Mesenchymal stem cell (in vitro differentiated cells and primary cell): ENCODE measurements around the gene TSC22D1.
A peak's percentile ranks its signal among the peaks of the same experiment; 100 is the strongest.

Source experiments
- DNase-seq: peaks from one replicate; pipeline ENCODE4 v3.0.0-alpha.2; 2013
- H2AFZ ChIP-seq: one replicate; pipeline ENCODE4 v1.6.1; 2013; ENCODE audit warnings: low read depth, mild to moderate bottlenecking, control low read depth, inconsistent platforms, low read length, moderate library complexity
- H2AK5ac ChIP-seq: 2 replicates; pipeline ENCODE4 v1.6.1; 2013; ENCODE audit warnings: low read length, moderate library complexity, mild to moderate bottlenecking, inconsistent platforms; ENCODE audit not compliant: severe bottlenecking
- H2BK120ac ChIP-seq: one replicate; pipeline ENCODE4 v1.6.1; 2013; ENCODE audit warnings: low read depth, mild to moderate bottlenecking, inconsistent platforms, low read length, moderate library complexity
- H2BK12ac ChIP-seq, 2 experiments: one replicate each; pipeline ENCODE4 v1.6.1; 2013; ENCODE audit warnings: inconsistent platforms in 2 of 2, low read length in 2 of 2, mild to moderate bottlenecking in 2 of 2, moderate library complexity in 2 of 2, control low read depth in 1 of 2
- H2BK15ac ChIP-seq: one replicate; pipeline ENCODE4 v1.6.1; 2013; ENCODE audit warnings: mild to moderate bottlenecking, low read depth, inconsistent platforms; ENCODE audit not compliant: poor library complexity, severe bottlenecking
- H2BK5ac ChIP-seq: 2 replicates; pipeline ENCODE4 v1.6.1; 2013; ENCODE audit warnings: low read depth, mild to moderate bottlenecking, low read length, control low read depth, inconsistent platforms; ENCODE audit not compliant: poor library complexity, severe bottlenecking
- H3K14ac ChIP-seq, 2 experiments: one replicate each; pipeline ENCODE4 v1.6.1; 2013; ENCODE audit warnings: inconsistent platforms in 2 of 2, low read length in 2 of 2, control low read depth in 1 of 2, mild to moderate bottlenecking in 1 of 2, moderate library complexity in 1 of 2
- H3K18ac ChIP-seq, 2 experiments: one replicate each; pipeline ENCODE4 v1.6.1; 2013; ENCODE audit warnings: inconsistent platforms in 2 of 2, low read length in 2 of 2, control low read depth in 1 of 2, low read depth in 1 of 2, mild to moderate bottlenecking in 1 of 2
- H3K23ac ChIP-seq, 2 experiments: one replicate each; pipeline ENCODE4 v1.6.1; 2013; ENCODE audit warnings: inconsistent platforms in 2 of 2, low read length in 2 of 2, mild to moderate bottlenecking in 2 of 2, moderate library complexity in 2 of 2, control low read depth in 1 of 2
- H3K27ac ChIP-seq: 2 replicates; pipeline ENCODE4 v1.5.1; 2013; ENCODE audit warnings: mild to moderate bottlenecking, moderate library complexity, low read length, control low read depth, inconsistent platforms; ENCODE audit not compliant: poor library complexity, severe bottlenecking
- H3K27me3 ChIP-seq, 2 experiments: 2 replicates each; pipeline versions ENCODE4 v1.6.1 to v1.7.0; 2013; ENCODE audit warnings: low read length in 2 of 2, mild to moderate bottlenecking in 2 of 2, moderate library complexity in 2 of 2, control low read depth in 1 of 2, inconsistent platforms in 1 of 2; ENCODE audit not compliant: control insufficient read depth in 1 of 2, insufficient read depth in 1 of 2
- H3K36me3 ChIP-seq, 2 experiments: 2 replicates each; pipeline versions ENCODE4 v1.6.1 to v1.7.0; 2013; ENCODE audit warnings: low read length in 2 of 2, control low read depth in 1 of 2, inconsistent platforms in 1 of 2, low read depth in 1 of 2, mild to moderate bottlenecking in 1 of 2; ENCODE audit not compliant: insufficient read depth in 2 of 2, control insufficient read depth in 1 of 2
- H3K4ac ChIP-seq, 2 experiments: one replicate each; pipeline ENCODE4 v1.6.1; 2013; ENCODE audit warnings: inconsistent platforms in 2 of 2, low read length in 2 of 2, mild to moderate bottlenecking in 2 of 2, moderate library complexity in 2 of 2, control low read depth in 1 of 2, low read depth in 1 of 2
- H3K4me1 ChIP-seq: 2 replicates; pipeline ENCODE4 v1.6.1; 2013; ENCODE audit warnings: low read depth, low read length, control low read depth; ENCODE audit not compliant: control insufficient read depth, insufficient read depth
- H3K4me2 ChIP-seq: 2 replicates; pipeline ENCODE4 v1.6.1; 2013; ENCODE audit warnings: low read length, mild to moderate bottlenecking, inconsistent platforms; ENCODE audit not compliant: poor library complexity, severe bottlenecking
- H3K4me3 ChIP-seq, 2 experiments: 2 replicates each; pipeline versions ENCODE4 v1.5.1 to v1.7.0; 2013; ENCODE audit warnings: low read length in 2 of 2, mild to moderate bottlenecking in 2 of 2, control low read depth in 1 of 2, low read depth in 1 of 2; ENCODE audit not compliant: insufficient read depth in 1 of 2
- H3K79me1 ChIP-seq: replicated peaks from 2 replicates; pipeline ENCODE4 v1.6.1; 2013; ENCODE audit warnings: mild to moderate bottlenecking, control low read depth, low read length, inconsistent platforms; ENCODE audit not compliant: poor library complexity, severe bottlenecking
- H3K9ac ChIP-seq: 2 replicates; pipeline ENCODE4 v1.7.0; 2013; ENCODE audit warnings: mild to moderate bottlenecking, low read length, moderate library complexity
- H3K9me3 ChIP-seq: 2 replicates; pipeline ENCODE4 v1.7.0; 2013; ENCODE audit warnings: mild to moderate bottlenecking, low read length; ENCODE audit not compliant: control insufficient read depth
- H4K8ac ChIP-seq: one replicate; pipeline ENCODE4 v1.6.1; 2013; ENCODE audit warnings: inconsistent platforms, mild to moderate bottlenecking, low read length, moderate library complexity
- H4K91ac ChIP-seq: one replicate; pipeline ENCODE4 v1.6.1; 2013; ENCODE audit warnings: mild to moderate bottlenecking, low read length, inconsistent platforms
- WGBS: methylation state at CpG from one replicate; pipeline ENCODE4 v1.1.7; 2013; ENCODE audit warnings: mixed read lengths; 5-methylcytosine and 5-hydroxymethylcytosine counted together

TSC22D1 gene

DNA sequence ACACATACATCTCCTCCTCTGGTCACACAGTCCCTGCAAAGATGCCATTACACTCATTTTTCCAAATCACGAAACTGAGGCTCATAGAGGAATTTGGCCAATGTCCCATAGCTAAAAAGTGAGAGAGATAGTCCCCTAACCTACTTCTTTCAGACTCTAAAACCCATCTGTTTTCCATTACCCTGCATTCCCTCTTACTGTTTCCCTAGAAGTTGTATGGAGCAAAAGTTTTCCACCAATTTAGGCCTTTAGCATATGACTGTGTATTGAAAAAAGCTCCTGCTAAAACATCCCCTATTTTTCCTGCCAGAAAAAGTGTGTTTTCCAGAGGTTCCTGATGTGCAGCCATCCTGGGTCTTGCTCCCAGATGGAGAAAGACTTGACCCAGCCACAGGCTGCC, 186.3 kb downstream of the TSC22D1 start:
- Histone ChIP-seq H3K27me3 (no peaks in the 10 kb centered on the region), H3K36me3 (peaks cover 5 to 7% of the 10 kb centered on the region in 2 experiments), H2BK12ac (no peak overlapping the region), H4K8ac (no peak overlapping the region), H3K4me2 (no peak overlapping the region), H2AFZ (no peak overlapping the region), H2AK5ac (no peak overlapping the region), H3K18ac (no peak overlapping the region), H4K91ac (no peak overlapping the region), H2BK5ac (no peak overlapping the region), H3K9ac (no peak overlapping the region), H2BK15ac (no peak overlapping the region), H2BK120ac (no peak overlapping the region), H3K9me3 (no peaks in the 10 kb centered on the region), H3K79me1 (peaks cover 2% of the 10 kb centered on the region), H3K4me3 (no peak overlapping the region), H3K4ac (no peak overlapping the region), H3K14ac (no peak overlapping the region), H3K23ac (no peak overlapping the region), H3K27ac (no peak overlapping the region), H3K4me1 (peaks cover 2% of the 10 kb centered on the region)
- 100% methylated on average over 1 of the region's 1 CpG for WGBS
- no peak for DNase-seq

GRCh38 chr13:44389060-44389666, 187.0 kb downstream of the TSC22D1 start:
- Histone ChIP-seq H4K8ac (no peak overlapping the region), H2BK5ac (no peak overlapping the region), H3K79me1 (peaks cover 2% of the 10 kb centered on the region), H3K18ac (peak overlapping the region in 1 of 2 experiments; percentile 10), H3K27ac (no peak overlapping the region), H2AK5ac (no peak overlapping the region), H3K9me3 (no peaks in the 10 kb centered on the region), H2BK15ac (no peak overlapping the region), H3K4ac (no peak overlapping the region), H3K23ac (no peak overlapping the region), H3K4me1 (peaks cover 2% of the 10 kb centered on the region), H2AFZ (no peak overlapping the region), H3K27me3 (no peaks in the 10 kb centered on the region), H3K14ac (no peak overlapping the region), H4K91ac (no peak overlapping the region), H3K4me3 (no peak overlapping the region), H3K9ac (no peak overlapping the region), H2BK12ac (no peak overlapping the region), H3K36me3 (peaks cover 5 to 7% of the 10 kb centered on the region in 2 experiments), H3K4me2 (no peak overlapping the region), H2BK120ac (no peak overlapping the region)
- no peak for DNase-seq
- 89% methylated on average over 4 of the region's 4 CpGs for WGBS

- Histone ChIP-seq H2BK12ac (peak overlapping the region in 1 of 2 experiments; percentile 1), H3K4ac (peak overlapping the region in 1 of 2 experiments; percentile 50)
- WGBS, result 33% methylated on average over 6 of the region's 7 CpGs
Measured at GRCh38 chr13:44388427-44389059, 187.6 kb downstream of the TSC22D1 start.

DNA sequence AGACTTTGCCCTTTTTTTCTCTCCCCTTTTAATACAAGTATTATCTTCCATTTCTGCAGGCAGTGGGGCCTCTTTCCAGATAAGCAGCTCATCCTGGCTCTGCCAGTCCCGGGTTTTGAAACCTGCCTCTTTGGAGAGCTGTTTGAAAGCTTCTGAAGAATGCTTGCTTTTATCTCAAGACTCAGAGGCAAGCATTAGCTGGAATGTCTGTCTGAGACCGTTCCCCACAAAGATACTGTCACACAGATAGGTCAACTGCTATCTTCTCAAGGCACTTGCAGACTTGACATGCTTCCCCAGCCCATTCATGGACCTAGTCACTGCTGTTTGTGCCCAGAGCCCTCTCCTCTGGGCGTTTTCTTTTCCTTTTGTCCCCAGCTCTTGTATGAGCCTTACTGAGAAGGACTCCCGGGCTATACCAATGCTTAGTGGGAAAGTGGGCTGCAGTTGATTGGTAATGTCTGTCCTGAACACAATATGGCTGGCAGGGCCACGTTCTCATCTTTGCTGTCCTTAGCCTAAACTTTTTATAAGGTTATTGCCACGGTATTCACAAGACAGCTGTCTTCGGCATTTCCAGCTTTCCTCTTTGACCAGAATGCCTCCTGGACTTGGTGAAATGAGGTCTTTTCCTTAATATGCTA, 189.1 kb downstream of the TSC22D1 start:
- H2BK15ac ChIP-seq, result no peak overlapping the region
- H2BK12ac ChIP-seq, result peak overlapping the region in 1 of 2 experiments; percentile 70
- H2AK5ac ChIP-seq, result no peak overlapping the region
- H2AFZ ChIP-seq, result no peak overlapping the region
- H3K4me1 ChIP-seq, result no peaks in the 10 kb centered on the region
- H4K91ac ChIP-seq, result no peak overlapping the region
- no peak overlapping the region for H3K4ac ChIP-seq
- 68% methylated on average over 7 of the region's 7 CpGs for WGBS
- no peaks in the 10 kb centered on the region for H3K27me3 ChIP-seq
- no peak overlapping the region for H2BK120ac ChIP-seq
- H3K23ac ChIP-seq, result no peak overlapping the region
- H3K79me1 ChIP-seq, result peaks cover 2% of the 10 kb centered on the region
- H3K14ac ChIP-seq, result no peak overlapping the region
- peaks cover 7% of the 10 kb centered on the region in 2 experiments for H3K36me3 ChIP-seq
- no peaks in the 10 kb centered on the region for H3K9me3 ChIP-seq
- H3K4me2 ChIP-seq, result no peak overlapping the region
- no peak overlapping the region for H3K9ac ChIP-seq
- no peak overlapping the region for H3K27ac ChIP-seq
- no peak overlapping the region for H2BK5ac ChIP-seq
- peak overlapping the region in 1 of 2 experiments; percentile 34 for H3K18ac ChIP-seq
- DNase-seq, result no peak
- H4K8ac ChIP-seq, result peak overlapping the region; percentile 71
- H3K4me3 ChIP-seq, result no peak overlapping the region

More at GRCh38 chr13:44388427-44389059, 187.6 kb downstream of the TSC22D1 start:
- H2BK120ac ChIP-seq, result no peak overlapping the region
- no peak overlapping the region for H2BK5ac ChIP-seq
- no peak for DNase-seq
- no peak overlapping the region for H3K4me3 ChIP-seq
- no peak overlapping the region for H3K27ac ChIP-seq
- H2AK5ac ChIP-seq, result peak overlapping the region; percentile 69
- H3K9me3 ChIP-seq, result no peaks in the 10 kb centered on the region
- peaks cover 7% of the 10 kb centered on the region in 2 experiments for H3K36me3 ChIP-seq
- H3K4me2 ChIP-seq, result no peak overlapping the region
- peak overlapping the region; percentile 10 to 46 for H3K18ac ChIP-seq
- no peak overlapping the region for H4K91ac ChIP-seq
- H4K8ac ChIP-seq, result no peak overlapping the region
- peaks cover 2% of the 10 kb centered on the region for H3K79me1 ChIP-seq
- peaks cover 2% of the 10 kb centered on the region for H3K4me1 ChIP-seq
- H3K23ac ChIP-seq, result no peak overlapping the region
- H2BK15ac ChIP-seq, result no peak overlapping the region
- H3K27me3 ChIP-seq, result no peaks in the 10 kb centered on the region
- peak overlapping the region in 1 of 2 experiments; percentile 39 for H3K14ac ChIP-seq
- no peak overlapping the region for H3K9ac ChIP-seq
- no peak overlapping the region for H2AFZ ChIP-seq
